Sigmoid colon (tissue), 4 donors: ENCODE measurements around the gene SYTL5.

Source experiments
- CTCF ChIP-seq, 4 experiments: fragments of 450-650 bp in 3 of 4; fragments of 200-600 bp in 1 of 4; IDR thresholded peaks; one replicate each; pipeline ENCODE4 v1.5.1; 2016 to 2019; ENCODE audit warnings: antibody characterized with exemption in 4 of 4, mild to moderate bottlenecking in 3 of 4, moderate library complexity in 2 of 4
- EP300 ChIP-seq, 4 donors: sonication (generic); formaldehyde crosslinking; IDR thresholded peaks; one replicate each; pipeline ENCODE4 v1.6.1; 2017; ENCODE audit warnings: antibody characterized with exemption in 4 of 4
- POLR2A ChIP-seq, 2 donors: fragments of 450-650 bp; IDR thresholded peaks; one replicate each; pipeline ENCODE4 v1.6.1; 2016; ENCODE audit warnings: antibody characterized with exemption in 2 of 2, mild to moderate bottlenecking in 2 of 2, moderate library complexity in 2 of 2
- POLR2AphosphoS5 ChIP-seq, 4 donors: sonication (generic); formaldehyde crosslinking; IDR thresholded peaks; one replicate each; pipeline ENCODE4 v1.6.1; 2017; ENCODE audit warnings: antibody characterized with exemption in 4 of 4

DNA sequence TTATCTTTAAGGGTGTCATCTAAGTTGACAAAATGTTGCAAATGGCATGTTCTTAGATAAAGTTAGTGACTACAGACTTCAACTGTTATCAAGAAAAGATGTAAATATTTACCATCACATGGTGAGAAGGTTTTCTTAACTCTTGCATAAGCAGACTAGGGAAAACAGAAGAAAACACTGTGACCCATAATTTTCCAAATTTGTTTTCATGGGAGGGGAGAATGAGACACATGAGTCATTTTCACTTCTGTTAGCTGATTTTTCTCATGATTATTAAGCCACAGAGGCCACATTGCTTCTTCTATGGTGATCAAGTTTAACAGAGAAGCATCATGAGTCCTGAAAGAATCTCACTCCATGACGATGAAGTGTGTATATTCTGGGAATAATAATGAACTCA lies 30.2 kb upstream of the SYTL5 start:
- TF ChIP-seq POLR2AphosphoS5 (IDR thresholded peaks at IDR 0.05): no peak
- TF ChIP-seq POLR2A (IDR thresholded peaks at IDR 0.05): no peak
- TF ChIP-seq CTCF (IDR thresholded peaks at IDR 0.05): no peak
- no peak for TF ChIP-seq EP300 (IDR thresholded peaks at IDR 0.05)
